Liver (tissue), 9 donors: Measurements from ENCODE around the gene TRAPPC3L. TPM values are rescaled to one million over a fixed set of nuclear protein-coding genes. Genes with fewer than 3 reads are reported as not detected.

Source experiments
- DNase-seq: peaks from one replicate; pipeline ENCODE4 v3.0.0-alpha.2; 2017; ENCODE audit warnings: low spot score
- H3K27ac ChIP-seq, 2 donors: one replicate each; pipeline ENCODE4 v1.7.0; 2013; ENCODE audit warnings: inconsistent platforms in 2 of 2, low read length in 2 of 2, control low read depth in 1 of 2, low read depth in 1 of 2, mild to moderate bottlenecking in 1 of 2
- H3K27me3 ChIP-seq, 4 donors: one replicate each; pipeline versions ENCODE4 v1.6.1 to v1.7.0; 2013; ENCODE audit warnings: low read length in 3 of 4, inconsistent platforms in 1 of 4, mild to moderate bottlenecking in 1 of 4, moderate library complexity in 1 of 4; ENCODE audit not compliant: control insufficient read depth in 4 of 4, insufficient read depth in 4 of 4
- H3K36me3 ChIP-seq, 4 donors: one replicate each; pipeline versions ENCODE4 v1.6.1 to v1.7.0; 2013; ENCODE audit warnings: low read length in 3 of 4, mild to moderate bottlenecking in 3 of 4, low read depth in 1 of 4, moderate library complexity in 1 of 4; ENCODE audit not compliant: control insufficient read depth in 4 of 4, insufficient read depth in 3 of 4
- H3K4me1 ChIP-seq, 4 donors: one replicate each; pipeline versions ENCODE4 v1.6.1 to v1.7.0; 2013; ENCODE audit warnings: low read length in 3 of 4, mild to moderate bottlenecking in 3 of 4, moderate library complexity in 1 of 4; ENCODE audit not compliant: control insufficient read depth in 4 of 4, insufficient read depth in 4 of 4
- H3K4me3 ChIP-seq, 3 donors: one replicate each; pipeline versions ENCODE4 v1.6.1 to v1.7.0; 2013; ENCODE audit warnings: low read length in 3 of 3, control low read depth in 1 of 3, low read depth in 1 of 3, mild to moderate bottlenecking in 1 of 3
- H3K9ac ChIP-seq, 2 donors: one replicate each; pipeline ENCODE4 v1.7.0; 2013; ENCODE audit warnings: low read length in 2 of 2, mild to moderate bottlenecking in 2 of 2, moderate library complexity in 2 of 2, control low read depth in 1 of 2, low read depth in 1 of 2
- H3K9me3 ChIP-seq, 4 donors: one replicate each; pipeline versions ENCODE4 v1.6.1 to v1.7.0; 2013; ENCODE audit warnings: low read length in 3 of 4; ENCODE audit not compliant: control insufficient read depth in 4 of 4
- EGR1 ChIP-seq, 2 donors: IDR thresholded peaks; 2 replicates each; pipeline ENCODE4 v1.6.1; 2016 to 2018; ENCODE audit warnings: antibody characterized with exemption in 2 of 2, low read depth in 2 of 2
- FOXA1 ChIP-seq: IDR thresholded peaks from 2 replicates; pipeline ENCODE4 v1.6.1; 2016; ENCODE audit warnings: antibody characterized with exemption
- FOXA2 ChIP-seq: IDR thresholded peaks from 2 replicates; pipeline ENCODE4 v1.6.1; 2016; ENCODE audit warnings: antibody characterized with exemption
- GABPA ChIP-seq, 2 donors: IDR thresholded peaks in 1 of 2; conservative IDR thresholded peaks in 1 of 2; 2 replicates each; pipeline ENCODE4 v1.6.1; 2016; ENCODE audit warnings: antibody characterized with exemption in 2 of 2, mild to moderate bottlenecking in 1 of 2, moderate library complexity in 1 of 2
- HNF4A ChIP-seq, 2 donors: conservative IDR thresholded peaks; 2 replicates each; pipeline ENCODE4 v1.6.1; 2016; ENCODE audit warnings: antibody characterized with exemption in 2 of 2, mild to moderate bottlenecking in 2 of 2
- HNF4G ChIP-seq: IDR thresholded peaks from 2 replicates; pipeline ENCODE4 v1.6.1; 2016; ENCODE audit warnings: antibody characterized with exemption
- JUND ChIP-seq, 2 donors: IDR thresholded peaks; 2 replicates each; pipeline ENCODE4 v1.6.1; 2016; ENCODE audit warnings: antibody characterized with exemption in 2 of 2
- NR2F2 ChIP-seq: IDR thresholded peaks from 2 replicates; pipeline ENCODE4 v1.6.1; 2016; ENCODE audit warnings: antibody characterized with exemption
- RAD21 ChIP-seq, 2 donors: IDR thresholded peaks; 2 replicates each; pipeline ENCODE4 v1.6.1; 2016; ENCODE audit warnings: antibody characterized with exemption in 2 of 2, mild to moderate bottlenecking in 2 of 2
- REST ChIP-seq: IDR thresholded peaks from 2 replicates; pipeline ENCODE4 v1.6.1; 2016; ENCODE audit warnings: antibody characterized with exemption, mild to moderate bottlenecking
- RXRA ChIP-seq, 2 donors: IDR thresholded peaks; 2 replicates each; pipeline ENCODE4 v1.6.1; 2017 to 2018; ENCODE audit warnings: antibody characterized with exemption in 2 of 2, mild to moderate bottlenecking in 1 of 2
- SP1 ChIP-seq: IDR thresholded peaks from 2 replicates; pipeline ENCODE4 v1.6.1; 2018; ENCODE audit warnings: antibody characterized with exemption, mild to moderate bottlenecking
- TAF1 ChIP-seq: conservative IDR thresholded peaks from 2 replicates; pipeline ENCODE4 v1.6.1; 2016; ENCODE audit warnings: antibody characterized with exemption, mild to moderate bottlenecking
- YY1 ChIP-seq: IDR thresholded peaks from 2 replicates; pipeline ENCODE4 v1.6.1; 2016; ENCODE audit warnings: antibody characterized with exemption, mild to moderate bottlenecking
- WGBS: extraction: QIAGEN DNeasy Blood & Tissue Kit; methylation state at CpG from one replicate; pipeline ENCODE4 v1.1.7; 2013; 5-methylcytosine and 5-hydroxymethylcytosine counted together
- polyA plus RNA-seq, 2 donors: library from polyadenylated mRNA; stranded (reverse) in 1 of 2; unstranded in 1 of 2; fragments of 200-250 nt in 1 of 2; fragments of >200 nt in 1 of 2; fragmentation: Nextera tagmentation in 1 of 2; extraction: Ambion mirVana in 1 of 2; gene quantifications; one replicate each; pipeline versions ENCODE4 v1.2.1 to v1.2.3, GENCODE V29; 2013 to 2015
- total RNA-seq, 2 donors: library from RNA; depleted of rRNA; stranded (reverse); fragments of >200 nt; gene quantifications; one replicate each; pipeline ENCODE4 v1.2.3, GENCODE V29; 2014
- TF ChIP-seq, protein P1 (sequence below): IDR thresholded peaks from 2 replicates; pipeline ENCODE4 v1.6.1; 2016; ENCODE audit warnings: antibody characterized with exemption
- TF ChIP-seq, protein P2 (sequence below): IDR thresholded peaks from 2 replicates; pipeline ENCODE4 v1.6.1; 2016; ENCODE audit warnings: antibody characterized with exemption
- donor health status: healthy.
- donor health status: healthy.
- donor health status: healthy.
- donor health status: healthy.
- donor health status: healthy.

Gene TRAPPC3L
- total and polyA plus RNA-seq, 4 donors: 0.08 to 0.21 (median 0.16) TPM

GRCh38 chr6:116529466-116530290, 15.8 kb downstream of the TRAPPC3L start:
- no peak overlapping the region for H3K27ac ChIP-seq
- TF ChIP-seq YY1 (no peak), REST (no peak), HNF4A (conservative IDR thresholded peaks at IDR 0.05) (no peak), FOXA2 (no peak), EGR1 (IDR thresholded peaks at IDR 0.05; ENCODE audit: low read depth in 2 of 2) (no peak), TAF1 (no peak), GABPA (IDR thresholded peaks at IDR 0.05 in 1 of 2, conservative IDR thresholded peaks at IDR 0.05 in 1 of 2) (no peak), HNF4G (no peak)
- TF ChIP-seq, protein P1, sequence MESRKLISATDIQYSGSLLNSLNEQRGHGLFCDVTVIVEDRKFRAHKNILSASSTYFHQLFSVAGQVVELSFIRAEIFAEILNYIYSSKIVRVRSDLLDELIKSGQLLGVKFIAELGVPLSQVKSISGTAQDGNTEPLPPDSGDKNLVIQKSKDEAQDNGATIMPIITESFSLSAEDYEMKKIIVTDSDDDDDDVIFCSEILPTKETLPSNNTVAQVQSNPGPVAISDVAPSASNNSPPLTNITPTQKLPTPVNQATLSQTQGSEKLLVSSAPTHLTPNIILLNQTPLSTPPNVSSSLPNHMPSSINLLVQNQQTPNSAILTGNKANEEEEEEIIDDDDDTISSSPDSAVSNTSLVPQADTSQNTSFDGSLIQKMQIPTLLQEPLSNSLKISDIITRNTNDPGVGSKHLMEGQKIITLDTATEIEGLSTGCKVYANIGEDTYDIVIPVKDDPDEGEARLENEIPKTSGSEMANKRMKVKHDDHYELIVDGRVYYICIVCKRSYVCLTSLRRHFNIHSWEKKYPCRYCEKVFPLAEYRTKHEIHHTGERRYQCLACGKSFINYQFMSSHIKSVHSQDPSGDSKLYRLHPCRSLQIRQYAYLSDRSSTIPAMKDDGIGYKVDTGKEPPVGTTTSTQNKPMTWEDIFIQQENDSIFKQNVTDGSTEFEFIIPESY: no peak
- 79% methylated on average over 3 of the region's 3 CpGs for WGBS

DNA sequence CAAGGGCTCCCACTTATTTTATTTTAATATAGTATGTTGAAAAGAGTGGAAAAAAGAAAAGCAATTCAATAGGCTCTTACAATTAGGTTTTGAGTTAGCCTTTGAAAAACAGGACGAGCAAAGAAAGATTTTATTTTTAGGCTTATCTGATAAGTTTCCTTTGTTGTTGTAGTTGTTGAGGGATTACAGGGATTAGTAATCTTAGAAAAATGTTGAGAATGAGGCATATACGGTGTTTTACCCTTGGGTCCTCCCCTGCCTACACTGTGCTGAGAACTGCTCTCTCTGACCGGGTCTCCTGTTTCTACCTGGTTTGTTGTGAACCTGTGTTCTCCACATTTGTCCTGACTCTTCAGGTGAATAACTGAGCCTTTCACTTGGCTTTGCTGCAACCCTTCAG, 16.7 kb downstream of the TRAPPC3L start:
- no peaks in the 10 kb centered on the region for H3K4me1 ChIP-seq
- H3K9ac ChIP-seq: no peak overlapping the region
- no peaks in the 10 kb centered on the region for H3K27me3 ChIP-seq
- H3K36me3 ChIP-seq: no peaks in the 10 kb centered on the region
- H3K4me3 ChIP-seq: no peak overlapping the region
- WGBS: 77% methylated on average over 3 of the region's 3 CpGs
- DNase-seq: no peak
- TF ChIP-seq, protein P2, sequence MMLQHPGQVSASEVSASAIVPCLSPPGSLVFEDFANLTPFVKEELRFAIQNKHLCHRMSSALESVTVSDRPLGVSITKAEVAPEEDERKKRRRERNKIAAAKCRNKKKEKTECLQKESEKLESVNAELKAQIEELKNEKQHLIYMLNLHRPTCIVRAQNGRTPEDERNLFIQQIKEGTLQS: no peak
- TF ChIP-seq TAF1 (no peak), EGR1 (IDR thresholded peaks at IDR 0.05; ENCODE audit: low read depth in 2 of 2) (no peak), FOXA2 (no peak), RAD21 (IDR thresholded peaks at IDR 0.05) (no peak), HNF4G (no peak), SP1 (no peak), HNF4A (conservative IDR thresholded peaks at IDR 0.05) (no peak), REST (no peak), GABPA (IDR thresholded peaks at IDR 0.05 in 1 of 2, conservative IDR thresholded peaks at IDR 0.05 in 1 of 2) (no peak), FOXA1 (no peak), NR2F2 (no peak), RXRA (IDR thresholded peaks at IDR 0.05) (no peak), JUND (IDR thresholded peaks at IDR 0.05) (no peak)
- no peak overlapping the region for H3K27ac ChIP-seq
- no peaks in the 10 kb centered on the region for H3K9me3 ChIP-seq

More at GRCh38 chr6:116529466-116530290, 15.8 kb downstream of the TRAPPC3L start:
- Histone ChIP-seq H3K4me3 (no peak overlapping the region), H3K9me3 (no peaks in the 10 kb centered on the region), H3K27me3 (no peaks in the 10 kb centered on the region), H3K36me3 (no peaks in the 10 kb centered on the region), H3K4me1 (no peaks in the 10 kb centered on the region), H3K9ac (no peak overlapping the region)
- no peak for DNase-seq
